KG1 (cell line): Measurements from ENCODE around the gene RPL7A.
"Not testable (repeated sequence)": the region's sequence is repeated elsewhere in the genome, so short reads cannot be mapped to it uniquely, and the experiment has no call there.

Experiments
- DNase-seq: peaks from one replicate; lab custom pipeline; 2025; lab: John Stamatoyannopoulos, UW

RPL7A gene

DNA sequence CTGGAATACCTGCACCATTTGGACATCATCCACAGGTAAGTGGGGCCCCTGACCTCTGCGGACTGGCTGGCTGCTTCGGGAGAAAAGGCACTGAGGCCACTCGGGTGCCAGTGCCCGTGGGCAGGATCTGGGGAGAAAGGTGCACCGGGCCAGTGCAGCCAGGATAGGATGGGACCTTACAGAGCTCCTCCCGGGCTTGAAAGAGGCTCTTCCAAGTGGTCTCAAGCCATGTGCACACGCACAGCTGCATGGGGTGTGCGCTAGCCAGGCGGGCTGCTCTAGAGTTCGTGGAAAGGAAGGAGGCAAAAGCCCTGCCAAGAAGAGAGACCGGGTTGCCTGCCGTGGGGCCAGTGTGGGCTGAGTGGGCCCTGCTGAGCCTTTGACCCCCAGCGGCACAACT, 41.5 kb downstream of the RPL7A start:
- no peak for DNase-seq

DNA sequence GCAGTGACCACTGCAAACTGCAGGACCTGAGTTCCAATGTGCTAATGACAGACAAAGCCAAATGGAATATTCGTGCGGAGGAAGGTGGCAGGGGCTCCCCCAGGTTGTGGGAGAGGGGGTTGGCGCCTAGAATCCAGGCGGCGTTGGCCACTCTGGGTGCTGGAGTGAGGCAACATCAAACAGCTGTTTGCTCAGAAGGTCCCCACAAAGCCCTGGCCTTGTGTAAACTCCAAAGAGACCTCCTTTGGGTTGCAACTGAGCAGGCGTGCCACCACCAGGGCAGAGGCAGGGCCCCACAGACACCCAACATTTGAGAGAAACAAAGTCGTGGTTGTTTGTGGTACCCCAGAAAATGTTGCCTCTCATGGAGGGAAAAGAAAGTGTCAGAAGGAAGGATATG, 42.7 kb downstream of the RPL7A start:
- DNase-seq = no peak

GRCh38 chr9:133391449-133391848, 43.4 kb downstream of the RPL7A start:
- DNase-seq = not testable (repeated sequence)

DNA sequence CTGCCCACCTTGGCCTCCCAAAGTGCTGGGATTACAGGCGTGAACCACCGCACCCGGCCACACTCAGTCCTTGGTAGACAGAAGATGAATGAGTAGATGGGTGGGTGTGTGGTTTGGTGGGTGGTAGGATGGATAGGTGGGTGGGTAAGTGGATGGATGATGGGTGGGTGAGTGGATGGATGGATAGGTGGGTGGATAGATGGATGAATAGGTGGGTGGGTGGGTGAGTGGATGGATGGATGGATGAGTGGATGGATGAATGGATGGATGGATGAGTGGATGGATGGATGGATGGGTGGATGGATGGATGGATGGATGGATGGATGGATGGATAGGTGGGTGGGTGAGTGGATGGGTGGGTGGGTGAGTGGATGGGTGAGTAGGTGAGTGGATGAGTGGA, 44.3 kb downstream of the RPL7A start:
- not testable (repeated sequence) for DNase-seq

GRCh38 chr9:133393399-133393798, 45.4 kb downstream of the RPL7A start:
- no peak for DNase-seq

GRCh38 chr9:133394687-133395271, 46.8 kb downstream of the RPL7A start:
- DNase-seq = no peak

GRCh38 chr9:133396952-133397351, 48.9 kb downstream of the RPL7A start:
- DNase-seq = no peak

GRCh38 chr9:133397370-133397769, 49.4 kb downstream of the RPL7A start:
- DNase-seq = no peak

GRCh38 chr9:133397895-133398294, 49.9 kb downstream of the RPL7A start:
- no peak for DNase-seq

DNA sequence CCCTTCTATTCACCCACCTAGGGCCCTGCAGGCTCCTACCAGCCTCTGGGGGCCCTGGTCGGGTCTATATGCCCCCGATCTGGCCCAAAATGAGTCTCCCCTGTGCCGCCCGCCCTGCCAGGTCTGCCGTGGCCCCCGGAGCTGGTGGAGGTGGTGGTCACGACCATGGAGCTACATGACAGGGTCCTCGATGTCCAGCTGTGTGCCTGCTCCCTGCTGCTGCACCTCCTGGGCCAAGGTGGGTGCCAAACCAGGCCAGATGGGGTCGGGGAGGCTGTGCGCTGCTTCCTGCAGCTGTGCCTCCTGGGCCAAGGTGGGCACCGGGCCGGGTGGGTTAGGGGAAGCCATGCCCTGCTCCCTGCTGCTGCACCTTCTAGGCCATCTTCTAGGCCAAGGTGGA, 52.3 kb downstream of the RPL7A start:
- DNase-seq = no peak
